Femur (tissue), 1 donor: ENCODE measurements around the gene MDFIC.
"Not testable (repeated sequence)": the region's sequence is repeated elsewhere in the genome, so short reads cannot be mapped to it uniquely, and the experiment has no call there.

Experiments used
- DNase-seq: peaks from one replicate; pipeline ENCODE4 v3.0.0-alpha.2; 2017

The MDFIC gene

GRCh38 chr7:114922026-114922651 lies at the start of gene MDFIC:
Gene MDFIC, plus strand, starts transcription at chr7:114922094. Its CDS starts 940 bp downstream, at chr7:114923034.
- peak; percentile 86 for DNase-seq

- DNase-seq, result no peak
These were observed 47.7 kb upstream of the MDFIC start for GRCh38 chr7:114874170-114874569.

- DNase-seq, result no peak
These were observed 46.7 kb upstream of the MDFIC start for GRCh38 chr7:114875186-114875585.

- no peak for DNase-seq
These were observed 42.3 kb upstream of the MDFIC start for GRCh38 chr7:114879554-114879953.

GRCh38 chr7:114885836-114886235 lies 36.1 kb upstream of the MDFIC start:
- DNase-seq, result no peak

GRCh38 chr7:114886241-114886640 lies 35.7 kb upstream of the MDFIC start:
- no peak for DNase-seq

- not testable (repeated sequence) for DNase-seq
These were observed 32.8 kb upstream of the MDFIC start for GRCh38 chr7:114889116-114889515.

GRCh38 chr7:114889646-114890285 lies 32.1 kb upstream of the MDFIC start:
- no peak for DNase-seq

- no peak for DNase-seq
These were observed 31.3 kb upstream of the MDFIC start for GRCh38 chr7:114890561-114890960.

GRCh38 chr7:114900127-114900526 lies 21.8 kb upstream of the MDFIC start:
- no peak for DNase-seq

GRCh38 chr7:114901771-114902170 lies 20.1 kb upstream of the MDFIC start:
- DNase-seq, result no peak

GRCh38 chr7:114903131-114903530 lies 18.8 kb upstream of the MDFIC start:
- DNase-seq, result no peak

- no peak for DNase-seq
These were observed 11.1 kb upstream of the MDFIC start for GRCh38 chr7:114910787-114911186.

- DNase-seq, result no peak
These were observed 10.5 kb upstream of the MDFIC start for GRCh38 chr7:114911411-114911810.

GRCh38 chr7:114916261-114916892 lies 5.5 kb upstream of the MDFIC start:
- no peak for DNase-seq

- no peak for DNase-seq
These were observed 4.6 kb upstream of the MDFIC start for GRCh38 chr7:114917211-114917839.

GRCh38 chr7:114919587-114919986 lies 2.3 kb upstream of the MDFIC start:
- DNase-seq, result no peak

GRCh38 chr7:114921631-114922025 lies 266 bp upstream of the MDFIC start:
- no peak for DNase-seq

- peak; percentile 78 for DNase-seq
These were observed 933 bp downstream of the MDFIC start for GRCh38 chr7:114922652-114923402.

GRCh38 chr7:114923403-114923713 lies 1.5 kb downstream of the MDFIC start:
- no peak for DNase-seq

- DNase-seq, result no peak
These were observed 2.3 kb downstream of the MDFIC start for GRCh38 chr7:114924038-114924712.

GRCh38 chr7:114925434-114925833 lies 3.5 kb downstream of the MDFIC start:
- no peak for DNase-seq

- DNase-seq, result no peak
These were observed 6.2 kb downstream of the MDFIC start for GRCh38 chr7:114928060-114928459.
